Measurements from ENCODE around the gene RASSF8.

The RASSF8 gene

GRCh38 chr12:25943940-25944339, 14.5 kb upstream of the RASSF8 start:
- no peak for DNase-seq (ENCODE audit: low read depth, low spot score)
- TF ChIP-seq ZNF274 (IDR thresholded peaks at IDR 0.05; ENCODE audit: low read depth, low read length), result no peak
- no peak for TF ChIP-seq SUZ12 (IDR thresholded peaks at IDR 0.05; ENCODE audit: extremely low read depth, insufficient read depth, insufficient read length)
- H3K4me1 ChIP-seq (ENCODE audit: insufficient read depth, insufficient read length), result no peaks in the 10 kb centered on the region

DNA sequence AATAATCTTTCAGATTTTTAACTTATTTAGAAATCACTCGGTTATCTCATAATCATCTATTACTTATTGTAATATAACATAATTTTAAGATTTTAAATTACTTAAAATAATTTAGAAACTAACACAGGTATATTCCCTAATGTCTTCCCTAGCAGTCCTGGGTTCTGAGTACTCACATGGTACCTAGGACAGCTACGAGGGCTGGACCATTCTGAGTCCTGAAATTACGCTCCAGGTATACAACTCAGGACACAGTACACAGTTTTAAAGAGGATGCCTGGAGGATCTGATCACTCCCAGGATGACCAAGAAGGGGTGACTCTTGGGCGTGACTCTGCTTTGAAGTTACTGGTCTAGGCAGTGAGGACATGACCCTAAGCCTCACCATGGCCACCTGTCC, 9.1 kb upstream of the RASSF8 start:
- DNase-seq (ENCODE audit: low read depth, low spot score), result no peak
- no peaks in the 10 kb centered on the region for H3K9me3 ChIP-seq (ENCODE audit: insufficient read depth, low read length)

More at GRCh38 chr12:25943940-25944339, 14.5 kb upstream of the RASSF8 start:
- Histone ChIP-seq H3K4me3 (ENCODE audit: insufficient read length, low read depth) (no peak overlapping the region), H3K9ac (ENCODE audit: insufficient read length, low read depth) (no peak overlapping the region), H3K9me3 (ENCODE audit: insufficient read depth, low read length) (no peaks in the 10 kb centered on the region), H3K27me3 (ENCODE audit: insufficient read depth, insufficient read length) (no peaks in the 10 kb centered on the region), H3K36me3 (ENCODE audit: insufficient read depth, insufficient read length, low read length) (no peaks in the 10 kb centered on the region)

DNA sequence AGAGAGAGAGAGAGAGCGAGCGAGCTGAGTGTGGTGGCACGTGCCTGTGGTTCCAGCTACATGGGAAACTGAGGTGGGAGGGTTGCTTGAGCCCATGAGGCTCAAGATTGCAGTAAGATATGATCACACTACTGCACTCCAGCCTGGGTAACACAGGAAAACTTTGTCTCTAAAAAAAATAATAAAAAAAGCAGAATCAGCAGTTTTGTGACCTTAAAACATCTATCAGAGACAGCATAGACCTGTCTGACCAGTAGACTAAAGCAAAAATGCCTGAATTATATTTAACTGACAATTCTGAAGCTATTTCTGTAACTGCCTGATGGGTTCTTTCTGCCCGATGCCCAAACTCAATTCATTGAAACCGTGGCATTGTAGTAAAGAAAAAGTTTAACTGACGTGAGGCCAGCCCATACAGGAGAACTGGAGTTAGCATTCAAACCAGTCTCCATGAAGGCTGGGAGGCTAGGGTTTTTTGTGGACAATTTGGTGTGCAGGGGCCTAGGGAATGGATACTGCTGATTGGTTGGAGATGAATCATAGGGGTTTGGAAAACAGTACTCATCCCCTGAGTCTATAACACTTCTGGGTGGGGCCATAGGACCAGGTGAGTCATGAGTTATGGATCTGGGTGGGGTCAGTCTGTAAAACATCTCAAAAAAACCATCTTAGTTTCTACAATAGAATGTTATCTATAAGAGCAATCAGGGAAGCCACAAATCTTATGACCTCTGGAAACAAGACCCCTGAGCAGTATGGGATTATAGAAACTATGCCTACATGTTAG, 8.0 kb upstream of the RASSF8 start:
- Histone ChIP-seq H3K4me3 (ENCODE audit: insufficient read length, low read depth) (no peak overlapping the region), H3K9ac (ENCODE audit: insufficient read length, low read depth) (no peak overlapping the region), H3K4me1 (ENCODE audit: insufficient read depth, insufficient read length) (no peaks in the 10 kb centered on the region), H3K9me3 (ENCODE audit: insufficient read depth, low read length) (no peaks in the 10 kb centered on the region), H3K36me3 (ENCODE audit: insufficient read depth, insufficient read length, low read length) (peaks cover 15% of the 10 kb centered on the region), H3K27me3 (ENCODE audit: insufficient read depth, insufficient read length) (no peaks in the 10 kb centered on the region)
- no peak for TF ChIP-seq SUZ12 (IDR thresholded peaks at IDR 0.05; ENCODE audit: extremely low read depth, insufficient read depth, insufficient read length)
- TF ChIP-seq ZNF274 (IDR thresholded peaks at IDR 0.05; ENCODE audit: low read depth, low read length), result no peak
- no peak for TF ChIP-seq YY1 (IDR thresholded peaks at IDR 0.05; ENCODE audit: insufficient read depth, insufficient read length)
- DNase-seq (ENCODE audit: low read depth, low spot score), result no peak

More for the DNA sequence above, 9.1 kb upstream of the RASSF8 start:
- Histone ChIP-seq H3K4me3 (ENCODE audit: insufficient read length, low read depth) (no peak overlapping the region), H3K9ac (ENCODE audit: insufficient read length, low read depth) (no peak overlapping the region), H3K4me1 (ENCODE audit: insufficient read depth, insufficient read length) (no peaks in the 10 kb centered on the region), H3K36me3 (ENCODE audit: insufficient read depth, insufficient read length, low read length) (peaks cover 6% of the 10 kb centered on the region), H3K27me3 (ENCODE audit: insufficient read depth, insufficient read length) (no peaks in the 10 kb centered on the region)
- no peak for TF ChIP-seq ZNF274 (IDR thresholded peaks at IDR 0.05; ENCODE audit: low read depth, low read length)
- TF ChIP-seq YY1 (IDR thresholded peaks at IDR 0.05; ENCODE audit: insufficient read depth, insufficient read length), result no peak
- TF ChIP-seq SUZ12 (IDR thresholded peaks at IDR 0.05; ENCODE audit: extremely low read depth, insufficient read depth, insufficient read length), result no peak

- H3K9me3 ChIP-seq (ENCODE audit: insufficient read depth, low read length), result 0 out of 2 replicates have a peak, but pooled peaks cover 7% of the 10 kb centered on the region
- H3K27me3 ChIP-seq (ENCODE audit: insufficient read depth, insufficient read length), result no peaks in the 10 kb centered on the region
- peak; percentile 55 for DNase-seq (ENCODE audit: low read depth, low spot score)
- H3K36me3 ChIP-seq (ENCODE audit: insufficient read depth, insufficient read length, low read length), result peaks cover 19% of the 10 kb centered on the region
- H3K4me1 ChIP-seq (ENCODE audit: insufficient read depth, insufficient read length), result peaks cover 3% of the 10 kb centered on the region
- TF ChIP-seq YY1 (IDR thresholded peaks at IDR 0.05; ENCODE audit: insufficient read depth, insufficient read length), result no peak
- TF ChIP-seq ZNF274 (IDR thresholded peaks at IDR 0.05; ENCODE audit: low read depth, low read length), result no peak
- no peak for TF ChIP-seq SUZ12 (IDR thresholded peaks at IDR 0.05; ENCODE audit: extremely low read depth, insufficient read depth, insufficient read length)
- peak overlapping the region; percentile 56 for H3K4me3 ChIP-seq (ENCODE audit: insufficient read length, low read depth)
- H3K9ac ChIP-seq (ENCODE audit: insufficient read length, low read depth), result peak overlapping the region; percentile 83
These were observed 572 bp upstream of the RASSF8 start for GRCh38 chr12:25957793-25958427.

- Histone ChIP-seq H3K9me3 (ENCODE audit: insufficient read depth, low read length) (peaks cover 21% of the 10 kb centered on the region), H3K27me3 (ENCODE audit: insufficient read depth, insufficient read length) (no peaks in the 10 kb centered on the region), H3K36me3 (ENCODE audit: insufficient read depth, insufficient read length, low read length) (peaks cover 23% of the 10 kb centered on the region), H3K9ac (ENCODE audit: insufficient read length, low read depth) (peak overlapping the region; percentile 93), H3K4me3 (ENCODE audit: insufficient read length, low read depth) (peak overlapping the region; percentile 89), H3K4me1 (ENCODE audit: insufficient read depth, insufficient read length) (peaks cover 3% of the 10 kb centered on the region)
- DNase-seq (ENCODE audit: low read depth, low spot score), result peak; percentile 58
- TF ChIP-seq SUZ12 (IDR thresholded peaks at IDR 0.05; ENCODE audit: extremely low read depth, insufficient read depth, insufficient read length) (no peak), ZNF274 (IDR thresholded peaks at IDR 0.05; ENCODE audit: low read depth, low read length) (no peak), YY1 (IDR thresholded peaks at IDR 0.05; ENCODE audit: insufficient read depth, insufficient read length) (no peak)
These were observed 834 bp downstream of the RASSF8 start for GRCh38 chr12:25959071-25959961.

GRCh38 chr12:25960143-25960542, 1.7 kb downstream of the RASSF8 start:
- no peak for TF ChIP-seq ZNF274 (IDR thresholded peaks at IDR 0.05; ENCODE audit: low read depth, low read length)
- no peak for TF ChIP-seq SUZ12 (IDR thresholded peaks at IDR 0.05; ENCODE audit: extremely low read depth, insufficient read depth, insufficient read length)
- no peak for TF ChIP-seq YY1 (IDR thresholded peaks at IDR 0.05; ENCODE audit: insufficient read depth, insufficient read length)
- Histone ChIP-seq H3K27me3 (ENCODE audit: insufficient read depth, insufficient read length) (no peaks in the 10 kb centered on the region), H3K4me3 (ENCODE audit: insufficient read length, low read depth) (peak overlapping the region; percentile 89), H3K4me1 (ENCODE audit: insufficient read depth, insufficient read length) (peaks cover 3% of the 10 kb centered on the region), H3K36me3 (ENCODE audit: insufficient read depth, insufficient read length, low read length) (peaks cover 17% of the 10 kb centered on the region), H3K9me3 (ENCODE audit: insufficient read depth, low read length) (peaks cover 25% of the 10 kb centered on the region), H3K9ac (ENCODE audit: insufficient read length, low read depth) (peak overlapping the region; percentile 93)
- DNase-seq (ENCODE audit: low read depth, low spot score), result no peak

All from NT2/D1 (cell line).